Prostate gland (tissue), 2 donors: ENCODE measurements around the gene TMEM234.

ENCODE experiments used
- POLR2A ChIP-seq: fragments of 450-650 bp; IDR thresholded peaks from one replicate; pipeline ENCODE4 v1.6.1; 2016; ENCODE audit warnings: antibody characterized with exemption, mild to moderate bottlenecking
- TF ChIP-seq, protein P1 (sequence below), 4 experiments: fragments of 200-600 bp in 2 of 4; fragments of 450-650 bp in 2 of 4; sonication (generic) in 2 of 4; IDR thresholded peaks; 1 replicate in 3 of 4; 2 replicates in 1 of 4; pipeline ENCODE4 v1.5.1; 2016 to 2019; ENCODE audit warnings: antibody characterized with exemption in 4 of 4, mild to moderate bottlenecking in 2 of 4, moderate library complexity in 2 of 4

DNA sequence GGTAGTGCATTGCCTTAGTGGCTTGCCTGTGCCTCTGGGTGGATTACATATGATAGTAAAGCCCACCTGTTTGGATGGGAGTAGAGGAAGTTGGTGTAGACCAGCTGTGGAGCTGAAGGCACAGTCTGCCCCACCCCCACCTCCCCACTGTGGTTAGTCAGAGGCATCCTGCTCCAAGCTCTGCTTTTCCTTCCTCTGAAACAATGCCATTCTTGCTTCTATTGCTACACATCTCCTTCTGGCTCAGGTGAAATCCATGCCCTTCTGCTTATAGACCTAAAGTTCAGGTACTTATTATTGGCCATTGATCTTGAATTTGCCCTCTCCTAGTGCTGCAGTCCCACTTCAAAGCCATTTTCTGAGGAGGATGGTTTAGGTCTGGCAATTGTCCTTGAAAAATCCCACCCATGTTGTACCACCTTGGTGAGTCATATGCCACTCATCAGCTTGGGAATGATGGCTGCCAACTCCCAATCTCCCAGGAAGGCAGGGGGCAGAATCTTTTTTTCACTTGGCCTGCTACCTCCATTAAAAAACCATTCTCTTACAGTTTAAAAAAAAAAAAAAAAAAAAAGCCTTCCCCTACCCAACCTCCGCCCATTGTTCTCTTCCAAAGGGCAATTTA lies 49.4 kb downstream of the TMEM234 start:
- TF ChIP-seq, protein P1, sequence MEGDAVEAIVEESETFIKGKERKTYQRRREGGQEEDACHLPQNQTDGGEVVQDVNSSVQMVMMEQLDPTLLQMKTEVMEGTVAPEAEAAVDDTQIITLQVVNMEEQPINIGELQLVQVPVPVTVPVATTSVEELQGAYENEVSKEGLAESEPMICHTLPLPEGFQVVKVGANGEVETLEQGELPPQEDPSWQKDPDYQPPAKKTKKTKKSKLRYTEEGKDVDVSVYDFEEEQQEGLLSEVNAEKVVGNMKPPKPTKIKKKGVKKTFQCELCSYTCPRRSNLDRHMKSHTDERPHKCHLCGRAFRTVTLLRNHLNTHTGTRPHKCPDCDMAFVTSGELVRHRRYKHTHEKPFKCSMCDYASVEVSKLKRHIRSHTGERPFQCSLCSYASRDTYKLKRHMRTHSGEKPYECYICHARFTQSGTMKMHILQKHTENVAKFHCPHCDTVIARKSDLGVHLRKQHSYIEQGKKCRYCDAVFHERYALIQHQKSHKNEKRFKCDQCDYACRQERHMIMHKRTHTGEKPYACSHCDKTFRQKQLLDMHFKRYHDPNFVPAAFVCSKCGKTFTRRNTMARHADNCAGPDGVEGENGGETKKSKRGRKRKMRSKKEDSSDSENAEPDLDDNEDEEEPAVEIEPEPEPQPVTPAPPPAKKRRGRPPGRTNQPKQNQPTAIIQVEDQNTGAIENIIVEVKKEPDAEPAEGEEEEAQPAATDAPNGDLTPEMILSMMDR (IDR thresholded peaks at IDR 0.05): no peak
- TF ChIP-seq POLR2A: no peak
